HEK293 (cell line): ENCODE data around the gene ATP5IF1.

Source experiments
- CTCF ChIA-PET: fragments of 350-600 bp; formaldehyde crosslinking; extraction: SDS; loops from one replicate; lab custom pipeline; 2021; ENCODE audit warnings: antibody characterized with exemption; lab: Yijun Ruan, JAX
- POLR2A ChIA-PET: fragments of 300-600 bp; formaldehyde crosslinking; extraction: SDS; loops from one replicate; lab custom pipeline; 2020; ENCODE audit warnings: antibody characterized with exemption, inconsistent platforms; lab: Yijun Ruan, JAX
- H3K27ac ChIP-seq: fragments of 200-500 bp; sonication (Bioruptor generic); 2 replicates; pipeline ENCODE4 v1.5.1; 2014; ENCODE audit warnings: low read depth, low read length, control low read depth, inconsistent platforms; ENCODE audit errors: extremely low read depth
- H3K36me3 ChIP-seq, 2 experiments: fragments of 200-500 bp in 1 of 2; sonication (Bioruptor generic) in 1 of 2; 1 replicate in 1 of 2; 2 replicates in 1 of 2; pipeline ENCODE4 v1.5.1; 2014 to 2017; ENCODE audit warnings: inconsistent platforms in 2 of 2, low read length in 2 of 2; ENCODE audit not compliant: control insufficient read depth in 2 of 2, insufficient read depth in 1 of 2
- H3K4me1 ChIP-seq: fragments of 200-500 bp; sonication (Bioruptor generic); 2 replicates; pipeline ENCODE4 v1.5.1; 2014; ENCODE audit warnings: mild to moderate bottlenecking, low read length, inconsistent platforms; ENCODE audit not compliant: control insufficient read depth, insufficient read depth
- H3K4me3 ChIP-seq: 2 replicates; pipeline ENCODE4 v1.5.1; 2011; ENCODE audit warnings: low read depth, mild to moderate bottlenecking, control low read depth, low read length, moderate library complexity
- H3K9me3 ChIP-seq: fragments of 200-500 bp; sonication (Bioruptor generic); 2 replicates; pipeline ENCODE4 v1.5.1; 2014; ENCODE audit warnings: low read depth, low read length, inconsistent platforms; ENCODE audit not compliant: control insufficient read depth, insufficient read depth
- OSR2 ChIP-seq: fragments of 450-650 bp; formaldehyde crosslinking; IDR thresholded peaks from 2 replicates; pipeline ENCODE4 v1.5.1; 2016; ENCODE audit warnings: missing biosample characterization, missing genetic modification characterization
- SP3 ChIP-seq: fragments of 450-650 bp; formaldehyde crosslinking; IDR thresholded peaks from 2 replicates; pipeline ENCODE4 v1.5.1; 2016; ENCODE audit warnings: missing biosample characterization, missing genetic modification characterization
- YY1 ChIP-seq: fragments of 450-650 bp; formaldehyde crosslinking; IDR thresholded peaks from 2 replicates; pipeline ENCODE4 v1.5.1; 2018; ENCODE audit warnings: missing biosample characterization, missing genetic modification characterization
- ZBTB17 ChIP-seq: fragments of 450-650 bp; formaldehyde crosslinking; IDR thresholded peaks from 2 replicates; pipeline ENCODE4 v1.5.1; 2016; ENCODE audit warnings: missing biosample characterization, missing genetic modification characterization
- ZIC2 ChIP-seq: fragments of 450-650 bp; formaldehyde crosslinking; IDR thresholded peaks from 2 replicates; pipeline ENCODE4 v1.5.1; 2016; ENCODE audit warnings: missing biosample characterization, missing genetic modification characterization
- ZNF114 ChIP-seq: fragments of 450-650 bp; formaldehyde crosslinking; IDR thresholded peaks from 2 replicates; pipeline ENCODE4 v1.5.0; 2017; ENCODE audit warnings: missing biosample characterization, missing genetic modification characterization
- ZNF133 ChIP-seq: fragments of 450-650 bp; formaldehyde crosslinking; IDR thresholded peaks from 2 replicates; pipeline ENCODE4 v1.5.1; 2016; ENCODE audit warnings: missing biosample characterization, missing genetic modification characterization
- ZNF157 ChIP-seq: fragments of 450-650 bp; formaldehyde crosslinking; IDR thresholded peaks from 2 replicates; pipeline ENCODE4 v1.5.1; 2016; ENCODE audit warnings: missing biosample characterization, missing genetic modification characterization
- ZNF184 ChIP-seq: fragments of 450-650 bp; IDR thresholded peaks from 2 replicates; pipeline ENCODE4 v1.5.1; 2018; ENCODE audit warnings: missing biosample characterization, mild to moderate bottlenecking, missing genetic modification characterization
- ZNF2 ChIP-seq: fragments of 450-650 bp; formaldehyde crosslinking; IDR thresholded peaks from 2 replicates; pipeline ENCODE4 v1.5.1; 2016; ENCODE audit warnings: missing biosample characterization, missing genetic modification characterization
- ZNF221 ChIP-seq: fragments of 450-650 bp; formaldehyde crosslinking; IDR thresholded peaks from 2 replicates; pipeline ENCODE4 v1.5.1; 2017; ENCODE audit warnings: missing biosample characterization, missing genetic modification characterization, borderline replicate concordance
- ZNF24 ChIP-seq: fragments of 450-650 bp; formaldehyde crosslinking; IDR thresholded peaks from 2 replicates; pipeline ENCODE4 v1.5.1; 2016; ENCODE audit warnings: missing biosample characterization, missing genetic modification characterization
- ZNF302 ChIP-seq: fragments of 450-650 bp; formaldehyde crosslinking; IDR thresholded peaks from 2 replicates; pipeline ENCODE4 v1.5.1; 2016; ENCODE audit warnings: missing biosample characterization, missing genetic modification characterization, low read depth
- ZNF311 ChIP-seq: fragments of 450-650 bp; formaldehyde crosslinking; IDR thresholded peaks from 2 replicates; pipeline ENCODE4 v1.5.1; 2017; ENCODE audit warnings: missing biosample characterization, missing genetic modification characterization, borderline replicate concordance
- ZNF341 ChIP-seq: fragments of 450-650 bp; formaldehyde crosslinking; IDR thresholded peaks from 2 replicates; pipeline ENCODE4; 2016; ENCODE audit warnings: low read depth, missing biosample characterization, missing genetic modification characterization
- ZNF423 ChIP-seq: fragments of 450-650 bp; formaldehyde crosslinking; IDR thresholded peaks from 2 replicates; pipeline ENCODE4 v1.5.1; 2016; ENCODE audit warnings: missing biosample characterization, missing genetic modification characterization
- ZNF555 ChIP-seq: fragments of 450-650 bp; formaldehyde crosslinking; conservative IDR thresholded peaks from 2 replicates; pipeline ENCODE4 v1.5.1; 2017; ENCODE audit warnings: missing biosample characterization, mild to moderate bottlenecking, missing genetic modification characterization, inconsistent platforms
- ZNF623 ChIP-seq: fragments of 450-650 bp; formaldehyde crosslinking; IDR thresholded peaks from 2 replicates; pipeline ENCODE4 v1.5.1; 2016; ENCODE audit warnings: missing biosample characterization, missing genetic modification characterization
- ZNF658 ChIP-seq: fragments of 450-650 bp; formaldehyde crosslinking; IDR thresholded peaks from 2 replicates; pipeline ENCODE4; 2016; ENCODE audit warnings: missing biosample characterization, missing genetic modification characterization
- ZNF785 ChIP-seq: fragments of 450-650 bp; formaldehyde crosslinking; IDR thresholded peaks from 2 replicates; pipeline ENCODE4 v1.5.1; 2016; ENCODE audit warnings: missing biosample characterization, missing genetic modification characterization
- ZSCAN30 ChIP-seq: fragments of 450-650 bp; IDR thresholded peaks from 2 replicates; pipeline ENCODE4 v1.5.1; 2018; ENCODE audit warnings: missing biosample characterization, mild to moderate bottlenecking, missing genetic modification characterization, moderate library complexity
- TF ChIP-seq, protein P1 (sequence below): fragments of 450-650 bp; formaldehyde crosslinking; IDR thresholded peaks from 2 replicates; pipeline ENCODE4 v1.5.1; 2016; ENCODE audit warnings: missing biosample characterization, missing genetic modification characterization
- TF ChIP-seq, protein P2 (sequence below): fragments of 450-650 bp; formaldehyde crosslinking; IDR thresholded peaks from 2 replicates; pipeline ENCODE4 v1.5.1; 2016; ENCODE audit warnings: missing biosample characterization, missing genetic modification characterization
- TF ChIP-seq, protein P3 (sequence below): fragments of 450-650 bp; formaldehyde crosslinking; IDR thresholded peaks from 2 replicates; pipeline ENCODE4 v1.5.1; 2016; ENCODE audit warnings: missing biosample characterization, missing genetic modification characterization
- TF ChIP-seq, protein P4 (sequence below): fragments of 450-650 bp; formaldehyde crosslinking; IDR thresholded peaks from 2 replicates; pipeline ENCODE4 v1.5.1; 2016; ENCODE audit warnings: missing biosample characterization, missing genetic modification characterization
- TF ChIP-seq, protein P5 (sequence below): fragments of 450-650 bp; formaldehyde crosslinking; IDR thresholded peaks from 2 replicates; pipeline ENCODE4 v1.5.1; 2017; ENCODE audit warnings: missing biosample characterization, missing genetic modification characterization
- TF ChIP-seq, protein P6 (sequence below): fragments of 450-650 bp; formaldehyde crosslinking; IDR thresholded peaks from 2 replicates; pipeline ENCODE4 v1.5.1; 2016; ENCODE audit warnings: missing biosample characterization, missing genetic modification characterization
- TF ChIP-seq, protein P7 (sequence below): fragments of 450-650 bp; formaldehyde crosslinking; IDR thresholded peaks from 2 replicates; pipeline ENCODE4 v1.5.1; 2017; ENCODE audit warnings: missing biosample characterization, missing genetic modification characterization

The ATP5IF1 gene

DNA sequence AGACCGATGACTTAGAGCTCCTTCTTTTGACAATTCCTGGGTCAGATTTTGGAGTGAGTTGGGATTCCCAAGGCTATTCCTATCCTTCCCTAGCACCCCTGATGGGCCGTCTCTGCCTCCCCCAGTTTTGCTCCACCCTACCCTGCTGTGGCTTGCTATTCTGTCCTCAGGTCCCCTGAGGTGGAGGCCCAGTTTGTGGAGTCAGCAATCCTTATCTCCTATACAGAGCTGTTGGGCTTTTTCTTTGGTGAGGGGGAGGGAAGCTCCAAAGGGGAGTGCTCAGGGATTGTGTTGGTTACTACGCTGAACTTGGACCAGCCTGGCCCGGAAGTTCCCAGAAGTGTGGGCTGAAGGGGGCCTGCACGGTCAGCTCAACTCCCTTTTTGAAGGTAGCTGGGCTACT lies 31.0 kb downstream of the ATP5IF1 start (continued):
- TF ChIP-seq ZNF302 (tag by site-specific recombination): no peak
- TF ChIP-seq, protein P1, sequence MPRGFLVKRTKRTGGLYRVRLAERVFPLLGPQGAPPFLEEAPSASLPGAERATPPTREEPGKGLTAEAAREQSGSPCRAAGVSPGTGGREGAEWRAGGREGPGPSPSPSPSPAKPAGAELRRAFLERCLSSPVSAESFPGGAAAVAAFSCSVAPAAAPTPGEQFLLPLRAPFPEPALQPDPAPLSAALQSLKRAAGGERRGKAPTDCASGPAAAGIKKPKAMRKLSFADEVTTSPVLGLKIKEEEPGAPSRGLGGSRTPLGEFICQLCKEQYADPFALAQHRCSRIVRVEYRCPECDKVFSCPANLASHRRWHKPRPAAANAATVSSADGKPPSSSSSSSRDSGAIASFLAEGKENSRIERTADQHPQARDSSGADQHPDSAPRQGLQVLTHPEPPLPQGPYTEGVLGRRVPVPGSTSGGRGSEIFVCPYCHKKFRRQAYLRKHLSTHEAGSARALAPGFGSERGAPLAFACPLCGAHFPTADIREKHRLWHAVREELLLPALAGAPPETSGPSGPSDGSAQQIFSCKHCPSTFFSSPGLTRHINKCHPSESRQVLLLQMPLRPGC (tag by site-specific recombination): no peak
- TF ChIP-seq, protein P2, sequence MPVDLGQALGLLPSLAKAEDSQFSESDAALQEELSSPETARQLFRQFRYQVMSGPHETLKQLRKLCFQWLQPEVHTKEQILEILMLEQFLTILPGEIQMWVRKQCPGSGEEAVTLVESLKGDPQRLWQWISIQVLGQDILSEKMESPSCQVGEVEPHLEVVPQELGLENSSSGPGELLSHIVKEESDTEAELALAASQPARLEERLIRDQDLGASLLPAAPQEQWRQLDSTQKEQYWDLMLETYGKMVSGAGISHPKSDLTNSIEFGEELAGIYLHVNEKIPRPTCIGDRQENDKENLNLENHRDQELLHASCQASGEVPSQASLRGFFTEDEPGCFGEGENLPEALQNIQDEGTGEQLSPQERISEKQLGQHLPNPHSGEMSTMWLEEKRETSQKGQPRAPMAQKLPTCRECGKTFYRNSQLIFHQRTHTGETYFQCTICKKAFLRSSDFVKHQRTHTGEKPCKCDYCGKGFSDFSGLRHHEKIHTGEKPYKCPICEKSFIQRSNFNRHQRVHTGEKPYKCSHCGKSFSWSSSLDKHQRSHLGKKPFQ (tag by site-specific recombination): no peak
- peak; percentile 88 for TF ChIP-seq ZIC2
- no peak for TF ChIP-seq ZNF2
- TF ChIP-seq ZNF184 (tag by site-specific recombination): no peak
- TF ChIP-seq ZSCAN30: no peak
- TF ChIP-seq, protein P3, sequence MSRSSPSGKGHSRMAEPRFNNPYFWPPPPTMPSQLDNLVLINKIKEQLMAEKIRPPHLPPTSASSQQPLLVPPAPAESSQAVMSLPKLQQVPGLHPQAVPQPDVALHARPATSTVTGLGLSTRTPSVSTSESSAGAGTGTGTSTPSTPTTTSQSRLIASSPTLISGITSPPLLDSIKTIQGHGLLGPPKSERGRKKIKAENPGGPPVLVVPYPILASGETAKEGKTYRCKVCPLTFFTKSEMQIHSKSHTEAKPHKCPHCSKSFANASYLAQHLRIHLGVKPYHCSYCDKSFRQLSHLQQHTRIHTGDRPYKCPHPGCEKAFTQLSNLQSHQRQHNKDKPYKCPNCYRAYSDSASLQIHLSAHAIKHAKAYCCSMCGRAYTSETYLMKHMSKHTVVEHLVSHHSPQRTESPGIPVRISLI (tag by site-specific recombination): no peak
- peak; percentile 69 for TF ChIP-seq ZNF341 (tag by site-specific recombination)
- TF ChIP-seq ZNF785 (tag by site-specific recombination): no peak
- 0 out of 2 replicates have a peak, but pooled peaks have one; percentile 23 for TF ChIP-seq ZNF423
- no peak for TF ChIP-seq ZNF24
- no peak for TF ChIP-seq ZBTB17 (tag by site-specific recombination)
- TF ChIP-seq, protein P4, sequence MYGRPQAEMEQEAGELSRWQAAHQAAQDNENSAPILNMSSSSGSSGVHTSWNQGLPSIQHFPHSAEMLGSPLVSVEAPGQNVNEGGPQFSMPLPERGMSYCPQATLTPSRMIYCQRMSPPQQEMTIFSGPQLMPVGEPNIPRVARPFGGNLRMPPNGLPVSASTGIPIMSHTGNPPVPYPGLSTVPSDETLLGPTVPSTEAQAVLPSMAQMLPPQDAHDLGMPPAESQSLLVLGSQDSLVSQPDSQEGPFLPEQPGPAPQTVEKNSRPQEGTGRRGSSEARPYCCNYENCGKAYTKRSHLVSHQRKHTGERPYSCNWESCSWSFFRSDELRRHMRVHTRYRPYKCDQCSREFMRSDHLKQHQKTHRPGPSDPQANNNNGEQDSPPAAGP (tag by site-specific recombination): no peak

DNA sequence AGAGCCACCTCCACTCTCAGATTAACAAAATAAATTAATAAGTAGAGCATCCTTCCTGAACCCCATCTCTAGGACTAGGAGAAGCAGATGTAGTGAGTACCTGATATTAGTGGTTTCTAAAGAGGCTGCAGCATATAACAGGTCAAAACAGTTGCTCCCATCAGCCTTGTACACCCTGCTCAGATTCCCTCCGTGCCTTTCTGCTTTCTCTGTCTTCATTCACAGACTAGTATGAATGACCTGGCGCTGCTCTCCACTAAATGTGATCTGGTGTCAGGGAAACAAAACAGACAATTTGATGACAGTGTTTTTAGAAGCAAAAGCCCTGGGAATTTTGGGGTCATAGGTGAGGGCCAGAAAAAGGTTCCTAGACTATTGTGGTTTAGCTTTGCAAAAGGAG lies 31.7 kb downstream of the ATP5IF1 start:
- Histone ChIP-seq H3K9me3 (no peaks in the 10 kb centered on the region), H3K4me3 (no peak overlapping the region), H3K4me1 (peaks cover 11% of the 10 kb centered on the region), H3K36me3 (peaks cover 3 to 45% of the 10 kb centered on the region in 2 experiments; a peak in 2 of 3 replicates), H3K27ac (no peak overlapping the region)
- CTCF ChIA-PET: interaction anchor here (2.6 kb wide), 1 partner anchor 19 kb away, joined by 13 read pairs; no protein-coding TSS in a partner anchor
- POLR2A ChIA-PET: interaction anchor here (0.9 kb wide), 1 partner anchor 18 kb away, joined by 3 read pairs; no protein-coding TSS in a partner anchor
- TF ChIP-seq ZNF114 (tag by site-specific recombination): no peak
- TF ChIP-seq ZNF157 (tag by site-specific recombination): no peak
- no peak for TF ChIP-seq ZNF623
- TF ChIP-seq, protein P5, sequence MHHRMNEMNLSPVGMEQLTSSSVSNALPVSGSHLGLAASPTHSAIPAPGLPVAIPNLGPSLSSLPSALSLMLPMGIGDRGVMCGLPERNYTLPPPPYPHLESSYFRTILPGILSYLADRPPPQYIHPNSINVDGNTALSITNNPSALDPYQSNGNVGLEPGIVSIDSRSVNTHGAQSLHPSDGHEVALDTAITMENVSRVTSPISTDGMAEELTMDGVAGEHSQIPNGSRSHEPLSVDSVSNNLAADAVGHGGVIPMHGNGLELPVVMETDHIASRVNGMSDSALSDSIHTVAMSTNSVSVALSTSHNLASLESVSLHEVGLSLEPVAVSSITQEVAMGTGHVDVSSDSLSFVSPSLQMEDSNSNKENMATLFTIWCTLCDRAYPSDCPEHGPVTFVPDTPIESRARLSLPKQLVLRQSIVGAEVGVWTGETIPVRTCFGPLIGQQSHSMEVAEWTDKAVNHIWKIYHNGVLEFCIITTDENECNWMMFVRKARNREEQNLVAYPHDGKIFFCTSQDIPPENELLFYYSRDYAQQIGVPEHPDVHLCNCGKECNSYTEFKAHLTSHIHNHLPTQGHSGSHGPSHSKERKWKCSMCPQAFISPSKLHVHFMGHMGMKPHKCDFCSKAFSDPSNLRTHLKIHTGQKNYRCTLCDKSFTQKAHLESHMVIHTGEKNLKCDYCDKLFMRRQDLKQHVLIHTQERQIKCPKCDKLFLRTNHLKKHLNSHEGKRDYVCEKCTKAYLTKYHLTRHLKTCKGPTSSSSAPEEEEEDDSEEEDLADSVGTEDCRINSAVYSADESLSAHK (tag by site-specific recombination): no peak
- TF ChIP-seq, protein P6, sequence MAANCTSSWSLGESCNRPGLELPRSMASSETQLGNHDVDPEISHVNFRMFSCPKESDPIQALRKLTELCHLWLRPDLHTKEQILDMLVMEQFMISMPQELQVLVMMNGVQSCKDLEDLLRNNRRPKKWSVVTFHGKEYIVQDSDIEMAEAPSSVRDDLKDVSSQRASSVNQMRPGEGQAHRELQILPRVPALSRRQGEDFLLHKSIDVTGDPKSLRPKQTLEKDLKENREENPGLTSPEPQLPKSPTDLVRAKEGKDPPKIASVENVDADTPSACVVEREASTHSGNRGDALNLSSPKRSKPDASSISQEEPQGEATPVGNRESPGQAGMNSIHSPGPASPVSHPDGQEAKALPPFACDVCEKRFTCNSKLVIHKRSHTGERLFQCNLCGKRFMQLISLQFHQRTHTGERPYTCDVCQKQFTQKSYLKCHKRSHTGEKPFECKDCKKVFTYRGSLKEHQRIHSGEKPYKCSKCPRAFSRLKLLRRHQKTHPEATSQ (tag by site-specific recombination): no peak
- no peak for TF ChIP-seq ZNF555 (tag by site-specific recombination)
- no peak for TF ChIP-seq OSR2 (tag by site-specific recombination)
- TF ChIP-seq SP3 (tag by site-specific recombination): no peak
- TF ChIP-seq ZNF133: no peak
- no peak for TF ChIP-seq ZNF221 (tag by site-specific recombination)
- TF ChIP-seq ZNF658 (tag by site-specific recombination): no peak
- TF ChIP-seq YY1 (tag by site-specific recombination): no peak
- TF ChIP-seq ZNF311 (tag by site-specific recombination): no peak
- TF ChIP-seq, protein P7, sequence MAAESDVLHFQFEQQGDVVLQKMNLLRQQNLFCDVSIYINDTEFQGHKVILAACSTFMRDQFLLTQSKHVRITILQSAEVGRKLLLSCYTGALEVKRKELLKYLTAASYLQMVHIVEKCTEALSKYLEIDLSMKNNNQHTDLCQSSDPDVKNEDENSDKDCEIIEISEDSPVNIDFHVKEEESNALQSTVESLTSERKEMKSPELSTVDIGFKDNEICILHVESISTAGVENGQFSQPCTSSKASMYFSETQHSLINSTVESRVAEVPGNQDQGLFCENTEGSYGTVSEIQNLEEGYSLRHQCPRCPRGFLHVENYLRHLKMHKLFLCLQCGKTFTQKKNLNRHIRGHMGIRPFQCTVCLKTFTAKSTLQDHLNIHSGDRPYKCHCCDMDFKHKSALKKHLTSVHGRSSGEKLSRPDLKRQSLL (tag by site-specific recombination): no peak
